HG03575 (cell line): ENCODE results near the gene ARHGAP25.

Experiments used
- ATAC-seq: cut with Tn5 transposase; IDR thresholded peaks from one replicate; pipeline ENCODE4 v1.9.1; 2021; ENCODE audit not compliant: unreplicated experiment, insufficient number of reproducible peaks, low FRiP score; ENCODE audit errors: extremely low read depth

ARHGAP25 gene

DNA sequence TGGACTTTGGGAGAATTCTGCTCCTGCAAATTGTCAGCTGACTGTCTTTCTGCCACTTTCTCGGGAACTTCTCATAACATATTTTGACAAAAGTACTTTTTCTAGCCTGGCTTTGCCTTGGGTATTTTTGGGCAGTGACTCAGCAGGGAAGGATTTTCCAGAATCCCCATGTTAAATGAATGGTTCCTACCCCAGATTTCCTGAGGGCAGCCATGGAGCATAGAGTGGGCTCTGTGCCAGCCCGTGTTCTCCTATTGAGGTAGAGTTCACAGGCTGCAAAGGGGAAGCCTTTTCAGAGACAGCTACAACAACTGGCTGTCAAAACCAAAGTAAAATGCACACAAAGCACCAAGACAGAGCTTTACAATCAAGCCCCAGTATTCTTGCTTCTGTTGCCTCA is 76.8 kb downstream of the ARHGAP25 start:
- ATAC-seq, result no peak

DNA sequence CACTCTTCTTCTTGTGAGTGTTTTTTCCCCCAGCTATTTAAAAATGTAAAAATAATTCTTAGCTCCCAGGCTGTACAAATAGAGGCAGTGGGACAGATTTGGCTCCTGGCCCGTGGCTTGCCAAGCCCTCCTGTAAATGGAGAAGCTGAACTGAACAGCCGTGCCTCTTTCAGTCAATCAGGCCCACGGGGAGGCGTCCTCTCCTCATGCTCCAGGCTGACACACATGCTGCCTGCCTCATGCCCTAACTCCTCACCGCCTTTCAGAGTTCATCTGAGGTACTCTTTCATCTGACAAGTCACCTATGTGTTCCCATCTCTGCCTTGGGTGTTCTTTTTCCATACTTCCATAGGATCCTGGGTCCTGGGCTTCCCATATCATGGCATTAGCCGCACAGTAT is 77.6 kb downstream of the ARHGAP25 start:
- ATAC-seq, result no peak

DNA sequence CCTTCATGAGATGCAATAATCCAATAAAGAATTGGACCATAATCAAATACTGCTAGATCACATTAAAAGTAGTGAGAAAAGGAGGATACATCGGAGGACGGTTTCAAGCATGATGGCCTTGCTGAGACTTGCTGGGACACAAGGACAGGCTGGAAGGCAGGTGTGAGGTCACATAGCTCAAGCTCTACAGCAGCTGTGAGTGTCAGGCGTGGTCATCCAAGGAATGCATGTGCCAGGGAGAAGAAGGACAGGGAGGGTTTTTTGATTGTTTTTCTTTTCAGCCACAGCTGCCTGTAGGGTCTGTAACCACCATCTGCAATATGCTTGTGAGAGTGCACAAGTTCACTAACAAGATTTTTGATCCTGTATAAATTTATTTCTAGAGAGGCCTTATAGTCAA is 79.0 kb downstream of the ARHGAP25 start:
- no peak for ATAC-seq

DNA sequence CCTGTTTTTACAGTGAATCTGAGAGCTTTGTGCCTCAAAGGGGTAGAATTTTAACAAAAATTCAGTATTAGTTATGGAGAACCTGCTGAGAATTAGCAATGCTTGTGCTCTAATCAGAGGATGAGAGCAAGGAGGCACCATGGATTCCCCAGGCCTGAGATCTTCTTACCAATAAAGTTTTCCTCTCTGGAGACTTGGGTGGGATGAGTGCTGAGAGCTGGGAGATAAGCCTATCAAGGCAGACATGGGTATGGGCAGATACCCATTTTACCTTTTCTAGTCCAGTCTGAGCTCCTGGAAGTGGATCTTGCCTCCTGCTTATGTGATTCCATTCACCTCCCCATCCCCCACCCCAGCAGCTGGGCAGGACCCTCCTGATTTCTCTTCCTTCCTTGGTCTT is 82.7 kb downstream of the ARHGAP25 start:
- ATAC-seq, result no peak

DNA sequence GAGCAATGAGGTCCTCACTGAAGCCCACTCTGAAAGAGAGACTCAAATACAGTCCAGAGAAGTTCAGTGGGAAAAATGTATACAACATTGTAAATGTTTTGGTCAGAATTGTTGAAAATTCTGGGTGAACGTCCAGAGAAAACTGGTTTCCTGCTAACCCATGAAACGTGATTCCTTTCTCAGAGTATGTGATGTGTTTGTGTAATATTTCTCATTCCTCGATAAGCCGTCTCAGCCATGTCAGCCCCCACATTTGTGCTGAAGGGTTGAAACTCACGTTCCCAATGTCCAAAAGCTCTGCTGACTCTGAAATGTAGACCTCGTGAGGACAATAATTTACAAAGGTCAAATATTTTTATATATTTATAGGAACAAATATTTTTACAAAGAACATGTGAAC is 84.9 kb downstream of the ARHGAP25 start:
- ATAC-seq, result no peak

DNA sequence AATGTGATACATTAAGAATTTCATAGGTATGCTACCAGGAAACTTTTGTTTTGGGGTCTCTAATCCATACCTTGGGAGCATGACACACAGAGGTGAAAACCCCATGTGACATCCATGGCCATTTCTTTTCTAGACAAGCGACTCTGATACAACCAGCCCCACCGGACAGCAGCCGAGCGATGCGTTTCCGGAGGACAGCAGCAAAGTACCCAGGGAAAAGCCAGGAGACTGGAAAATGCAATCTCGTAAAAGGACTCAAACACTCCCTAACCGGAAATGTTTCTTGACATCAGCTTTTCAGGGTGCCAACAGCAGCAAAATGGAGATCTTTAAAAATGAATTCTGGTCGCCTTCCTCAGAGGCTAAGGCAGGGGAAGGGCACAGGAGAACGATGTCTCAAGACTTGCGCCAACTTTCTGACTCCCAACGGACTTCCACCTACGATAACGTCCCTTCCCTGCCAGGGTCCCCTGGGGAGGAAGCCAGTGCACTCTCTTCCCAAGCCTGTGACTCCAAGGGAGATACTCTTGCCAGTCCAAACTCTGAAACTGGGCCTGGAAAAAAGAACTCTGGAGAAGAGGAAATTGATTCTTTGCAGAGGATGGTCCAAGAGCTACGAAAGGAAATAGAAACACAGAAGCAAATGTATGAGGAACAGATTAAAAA is 87.7 kb downstream of the ARHGAP25 start:
- ATAC-seq, result no peak

DNA sequence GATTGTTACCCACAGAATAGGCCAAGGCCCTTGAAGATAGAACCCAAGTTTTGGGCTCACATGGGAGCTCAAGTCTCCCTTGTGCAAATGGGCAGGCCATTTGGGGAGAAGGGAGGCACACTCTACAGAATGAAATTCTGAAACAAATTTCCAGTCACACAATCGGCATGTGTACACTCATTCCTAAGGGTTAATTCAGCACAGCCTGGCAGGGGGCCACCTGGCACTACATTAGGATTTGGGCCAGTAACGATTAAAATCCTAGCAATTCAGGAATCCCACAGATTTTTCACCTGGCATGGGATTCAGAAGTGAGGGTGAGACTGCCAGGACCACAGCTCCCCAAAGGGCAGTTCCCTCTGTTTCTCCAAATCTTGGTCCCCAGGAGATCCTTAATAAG is 90.2 kb downstream of the ARHGAP25 start:
- ATAC-seq, result no peak

DNA sequence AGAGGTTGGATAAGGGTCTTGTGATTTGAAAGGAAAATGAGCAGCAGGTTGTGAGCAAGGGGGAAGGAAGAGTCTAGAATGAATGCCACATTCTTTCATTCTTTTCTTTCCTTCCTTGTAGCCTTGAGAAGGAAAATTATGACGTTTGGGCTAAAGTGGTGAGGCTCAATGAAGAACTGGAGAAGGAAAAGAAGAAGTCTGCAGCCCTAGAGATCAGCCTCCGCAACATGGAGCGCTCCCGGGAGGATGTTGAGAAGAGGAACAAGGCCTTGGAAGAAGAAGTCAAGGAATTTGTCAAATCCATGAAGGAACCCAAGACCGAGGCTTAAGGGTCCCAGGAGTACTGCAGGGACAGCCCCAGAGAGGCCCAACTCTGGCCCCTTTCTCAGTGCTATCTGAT is 91.3 kb downstream of the ARHGAP25 start:
- no peak for ATAC-seq

DNA sequence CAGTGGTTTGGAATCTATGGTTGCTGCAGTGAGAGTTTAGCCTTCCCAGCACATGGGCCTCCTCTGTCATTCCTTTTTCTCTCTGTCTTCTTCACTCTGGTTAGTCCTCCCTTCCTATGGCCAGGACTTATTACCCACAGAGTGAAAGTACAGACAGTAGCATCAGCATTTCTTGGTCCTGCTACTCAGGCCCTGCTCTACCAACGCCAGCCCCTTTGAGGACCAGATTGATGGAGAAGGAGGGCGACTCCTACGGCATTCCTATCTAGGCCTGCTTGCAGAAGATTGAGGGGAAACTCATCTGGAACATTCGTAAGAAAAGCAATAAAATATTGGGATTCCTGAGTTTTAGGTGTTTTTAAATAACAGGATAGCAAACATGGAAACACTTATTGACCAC is 93.1 kb downstream of the ARHGAP25 start:
- no peak for ATAC-seq

DNA sequence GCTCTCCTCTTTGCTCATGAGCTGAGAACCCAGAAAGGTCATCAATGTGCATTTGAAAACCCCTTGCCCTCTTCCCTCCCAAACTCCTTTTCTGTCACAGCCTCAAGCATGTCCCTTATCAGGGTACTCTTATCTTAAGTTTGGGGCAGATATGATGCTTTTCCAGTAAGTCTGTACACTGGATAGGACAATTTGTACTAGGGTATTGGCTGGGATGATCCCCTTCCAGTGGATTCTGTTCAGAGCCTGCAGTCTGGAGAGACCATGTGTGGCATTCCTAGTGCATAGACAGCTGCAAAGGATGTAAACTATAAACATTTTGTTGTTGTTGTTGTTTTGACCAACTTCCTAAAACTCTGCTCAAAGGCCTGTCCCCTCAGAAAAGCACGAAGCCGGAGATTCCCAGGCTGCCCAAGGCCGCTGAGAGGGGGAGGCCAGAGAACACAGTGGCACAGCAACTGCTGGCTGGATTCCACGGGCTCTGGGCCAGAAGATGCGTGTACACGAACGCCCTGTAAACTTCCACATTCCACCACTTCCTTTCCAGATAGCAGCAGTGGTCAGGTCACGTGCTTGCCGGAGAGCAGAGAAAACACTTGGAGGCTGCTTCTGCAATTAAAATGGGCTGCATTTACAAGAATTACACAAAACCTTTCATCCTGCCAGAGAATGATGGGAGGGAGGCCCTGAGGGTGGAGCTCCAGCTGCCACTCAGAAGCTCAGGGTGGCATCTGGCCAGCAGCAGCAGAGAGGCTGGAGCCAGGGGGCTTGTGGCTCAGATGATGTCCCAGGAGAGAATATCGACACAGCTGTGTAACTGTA is 94.5 kb downstream of the ARHGAP25 start:
- no peak for ATAC-seq

DNA sequence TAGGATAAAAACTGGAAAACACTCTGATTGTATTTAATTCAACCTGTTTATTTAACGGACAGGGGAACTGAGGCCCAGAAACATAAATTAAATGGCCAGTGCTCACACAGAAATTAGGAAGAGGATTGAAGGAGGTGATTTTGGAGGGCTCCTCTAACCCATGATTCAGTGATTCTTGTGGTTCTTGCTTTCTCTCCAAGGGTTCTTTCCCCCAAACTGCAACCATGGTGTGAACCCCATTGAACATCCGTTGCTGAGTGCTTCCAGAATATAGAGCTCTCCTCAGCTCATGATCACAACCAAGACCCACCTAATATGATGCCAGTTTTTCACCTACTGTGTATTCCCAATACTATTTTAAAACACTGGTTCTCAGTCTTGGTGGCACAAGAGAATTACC is 95.1 kb downstream of the ARHGAP25 start:
- ATAC-seq, result no peak

DNA sequence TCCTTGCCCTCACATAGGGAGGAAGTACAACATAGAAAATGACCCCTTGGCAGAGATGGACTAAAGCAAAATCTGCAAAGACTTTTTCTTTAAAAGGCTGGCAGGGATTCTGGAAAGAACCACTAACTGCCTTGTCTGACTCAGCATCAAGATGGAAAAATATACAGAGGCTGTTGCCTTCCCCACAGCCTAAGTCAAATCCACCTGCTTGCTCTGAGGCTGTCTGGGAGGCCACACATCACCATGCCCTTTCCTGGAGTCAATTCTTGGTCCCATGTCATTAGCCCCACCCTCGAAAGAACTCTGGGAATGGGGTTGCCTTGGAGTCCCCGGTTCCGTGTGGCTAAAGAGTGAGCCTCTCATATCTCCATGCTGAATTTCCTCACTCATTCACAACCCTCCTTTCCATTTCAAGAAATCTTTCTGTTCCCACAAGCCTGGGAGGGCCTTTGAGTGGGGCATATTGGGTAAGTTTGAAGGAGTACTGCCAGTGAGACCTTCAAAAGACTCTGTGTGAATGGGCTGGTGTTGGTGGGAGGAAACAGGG is 97.1 kb downstream of the ARHGAP25 start:
- ATAC-seq, result no peak

DNA sequence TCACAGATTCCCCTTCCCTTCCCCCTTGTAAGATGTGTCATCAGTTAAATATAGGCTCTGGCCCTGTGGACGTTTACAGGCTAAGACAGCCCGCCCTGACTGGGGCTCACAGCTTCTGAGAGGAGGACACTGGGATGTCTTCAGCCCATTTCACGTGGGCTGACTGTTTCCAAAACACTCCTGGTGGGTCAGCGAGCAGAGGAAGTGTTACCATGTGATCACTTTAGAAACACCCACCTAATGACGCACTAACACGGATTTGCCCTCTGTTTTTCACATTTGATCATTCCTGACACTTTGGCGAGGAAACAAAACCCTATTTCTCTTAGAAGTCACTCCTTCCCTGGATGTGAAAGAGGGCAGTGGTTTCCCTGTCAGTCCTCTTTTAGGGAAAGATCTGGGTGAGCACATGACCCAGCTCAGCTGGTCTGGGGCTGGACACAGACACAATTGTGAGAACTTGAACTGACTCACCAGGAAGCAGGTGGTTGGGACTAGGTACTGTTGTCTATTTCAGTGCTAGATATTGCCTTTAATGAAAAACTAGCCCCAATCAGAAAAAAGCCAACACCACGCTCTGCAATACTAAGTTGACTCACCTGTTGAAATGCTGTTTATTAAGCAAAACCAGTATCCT is 97.7 kb downstream of the ARHGAP25 start:
- ATAC-seq, result no peak

DNA sequence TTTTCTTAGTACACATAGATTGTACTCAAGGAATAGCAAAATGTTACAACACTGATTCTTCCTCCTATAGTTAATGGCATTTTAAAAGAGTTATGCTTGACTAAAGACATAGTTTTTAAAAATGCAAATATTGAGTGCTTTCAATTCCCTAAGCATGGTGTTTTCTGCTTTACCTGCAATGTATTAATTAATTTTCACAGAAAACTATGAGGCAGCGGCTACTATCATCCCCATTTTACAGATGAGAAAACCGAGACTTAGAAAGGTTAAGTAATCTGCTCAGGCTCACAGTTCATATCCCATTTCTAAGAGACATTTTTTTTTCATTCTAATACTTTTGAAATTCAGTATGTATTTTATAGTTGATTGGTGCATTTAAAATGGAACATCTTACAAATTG is 98.6 kb downstream of the ARHGAP25 start:
- no peak for ATAC-seq

DNA sequence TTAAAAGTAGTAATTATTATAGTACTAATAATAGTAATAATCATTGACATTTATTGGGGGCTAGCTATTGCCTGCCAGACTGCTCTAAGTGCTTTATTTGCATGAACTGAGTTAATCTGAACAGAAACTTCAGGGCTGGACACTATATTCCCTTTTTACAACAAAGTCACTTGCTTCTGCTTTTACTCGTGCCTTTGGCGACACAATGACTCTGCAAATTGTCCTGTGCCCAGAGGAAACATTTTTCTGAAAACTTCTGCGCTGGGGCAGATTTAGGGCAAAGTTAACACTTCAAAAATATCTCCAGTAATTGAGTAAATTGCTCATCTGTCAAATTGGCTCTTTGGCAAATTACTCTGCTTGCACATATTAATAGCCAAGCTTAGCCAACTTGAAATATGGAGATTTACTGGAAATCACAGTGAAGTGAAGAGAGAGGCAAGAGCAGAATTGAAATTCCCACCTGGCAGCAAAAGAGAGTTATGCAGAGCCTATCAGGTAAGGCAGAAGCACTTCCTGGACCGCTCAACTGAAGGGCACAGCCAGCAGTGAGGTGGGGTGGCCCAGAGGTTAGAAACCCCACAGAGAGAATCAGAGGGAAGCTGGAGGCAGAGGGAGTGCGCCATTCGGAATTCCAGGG is 100.2 kb downstream of the ARHGAP25 start:
- ATAC-seq, result no peak

DNA sequence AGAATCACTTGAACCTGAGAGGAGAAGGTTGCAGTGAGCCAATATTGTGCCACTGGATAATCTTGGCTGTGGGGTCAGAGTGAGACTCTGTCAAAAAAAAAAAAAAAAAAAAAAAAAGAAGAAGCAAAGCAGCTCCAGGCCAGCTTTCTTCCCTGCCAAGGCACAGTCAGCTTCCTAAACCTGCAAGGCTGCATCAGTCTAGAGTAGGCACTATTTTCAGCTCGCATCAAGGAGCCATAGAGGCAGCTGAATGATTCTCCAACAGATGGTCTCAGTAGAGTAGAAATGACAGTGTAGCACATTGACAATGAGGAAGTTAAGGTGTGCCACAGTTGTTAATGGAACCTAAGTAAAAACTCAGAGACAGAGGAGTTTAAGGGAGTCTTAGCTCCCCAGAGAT is 101.0 kb downstream of the ARHGAP25 start:
- no peak for ATAC-seq

DNA sequence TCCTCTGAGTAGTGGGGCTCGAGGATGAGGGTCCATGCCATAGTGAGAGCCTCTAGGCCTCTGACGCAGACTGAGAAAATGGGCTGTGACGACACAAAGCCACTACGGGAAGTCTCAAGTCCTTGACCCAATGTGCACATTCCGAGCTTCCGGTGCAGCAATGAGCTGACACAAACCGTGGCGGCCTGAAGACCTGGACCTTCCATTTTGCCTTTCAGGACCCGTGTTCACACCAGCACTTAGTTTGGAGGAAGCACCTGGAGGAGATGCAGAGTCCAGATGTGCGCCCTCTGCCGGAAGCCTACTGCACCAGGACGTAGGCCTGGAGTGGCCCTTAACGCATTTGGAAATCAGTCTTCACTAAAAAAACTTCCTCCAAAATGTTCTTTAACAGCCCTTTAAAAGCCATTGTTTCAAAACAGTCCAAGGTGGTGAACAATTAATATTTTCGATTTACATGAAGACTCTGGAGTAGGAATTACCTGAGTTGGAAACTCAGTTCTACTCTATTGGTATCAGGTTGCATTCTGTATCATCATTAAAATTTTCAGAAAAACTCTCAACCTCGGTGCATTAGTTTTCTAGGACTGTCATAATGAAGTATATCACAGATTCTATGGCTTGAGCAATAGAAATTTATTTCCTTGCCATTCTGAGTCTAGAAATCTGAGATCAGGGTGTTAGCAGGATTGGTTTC is 102.7 kb downstream of the ARHGAP25 start:
- no peak for ATAC-seq

DNA sequence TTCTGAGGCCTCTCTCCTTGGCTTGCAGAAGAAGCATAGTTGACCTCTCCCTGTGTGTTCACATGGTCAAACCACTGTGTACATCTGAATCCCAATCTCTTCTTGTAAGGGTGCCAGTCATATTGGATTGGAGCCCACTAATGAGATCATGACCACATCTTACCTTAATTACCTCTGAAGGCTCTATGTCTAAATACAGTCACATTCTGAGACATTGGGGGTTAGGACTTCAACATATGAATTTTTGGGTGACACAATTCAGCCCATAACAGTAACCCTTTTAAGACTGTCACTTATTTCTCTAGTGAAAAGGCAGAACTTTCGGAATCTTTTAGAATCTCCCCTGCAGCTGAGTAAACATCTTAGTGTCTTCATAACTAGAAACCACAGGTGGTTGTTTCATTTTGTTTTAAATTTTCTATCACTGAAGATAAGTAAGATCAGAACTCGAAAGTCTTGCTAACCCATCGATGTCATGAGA is 103.3 kb downstream of the ARHGAP25 start:
- no peak for ATAC-seq

DNA sequence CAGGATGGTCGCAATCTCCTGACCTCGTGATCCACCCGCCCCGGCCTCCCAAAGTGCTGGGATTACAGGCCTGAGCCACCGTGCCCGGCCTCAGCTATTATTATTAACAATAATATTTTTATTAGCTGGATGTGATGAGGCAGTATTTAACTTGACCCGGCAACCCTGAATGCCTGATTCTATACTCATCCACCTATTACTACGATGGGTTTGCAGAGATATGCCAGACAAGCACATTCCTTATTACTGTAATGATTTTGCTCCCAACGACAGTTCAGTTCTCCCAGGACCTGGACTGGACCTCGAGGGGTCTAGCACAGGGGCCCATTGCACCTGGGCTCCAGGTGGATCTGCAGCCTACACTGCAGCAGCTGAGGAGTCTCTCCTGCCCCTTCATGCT is 104.0 kb downstream of the ARHGAP25 start:
- ATAC-seq, result no peak
